Loucy (cell line): ENCODE results near the gene LHPP.

ENCODE experiments used
- H2AFZ ChIP-seq: fragments of 200-600 bp; sonication (generic); 2 replicates; pipeline ENCODE4 v1.6.0; 2016; ENCODE audit warnings: antibody characterized with exemption, mild to moderate bottlenecking, low read length, moderate library complexity
- H3F3A ChIP-seq: fragments of 200-600 bp; 2 replicates; pipeline ENCODE4 v1.6.0; 2016; ENCODE audit warnings: antibody characterized with exemption, low read depth, mild to moderate bottlenecking
- H3K27me3 ChIP-seq: fragments of 200-600 bp; sonication (generic); 2 replicates; pipeline ENCODE4 v1.6.1; 2014; ENCODE audit warnings: low read length, mild to moderate bottlenecking; ENCODE audit not compliant: insufficient read depth, poor library complexity, severe bottlenecking
- H3K36me3 ChIP-seq: fragments of 200-600 bp; sonication (generic); 2 replicates; pipeline ENCODE4 v1.6.1; 2016; ENCODE audit warnings: low read length; ENCODE audit not compliant: insufficient read depth
- H3K4me1 ChIP-seq: fragments of 200-600 bp; sonication (generic); 2 replicates; pipeline ENCODE4 v1.5.1; 2014; ENCODE audit warnings: low read length, mild to moderate bottlenecking; ENCODE audit not compliant: insufficient read depth, poor library complexity, severe bottlenecking
- H3K4me2 ChIP-seq: fragments of 200-600 bp; sonication (generic); 2 replicates; pipeline ENCODE4 v1.6.0; 2014; ENCODE audit warnings: antibody characterized with exemption, low read length, low read depth, mild to moderate bottlenecking; ENCODE audit not compliant: poor library complexity, severe bottlenecking
- H3K4me3 ChIP-seq: fragments of 200-600 bp; sonication (generic); 2 replicates; pipeline ENCODE4 v1.5.1; 2014; ENCODE audit warnings: low read length, mild to moderate bottlenecking, mixed read lengths; ENCODE audit not compliant: poor library complexity, severe bottlenecking
- H3K79me2 ChIP-seq: fragments of 200-600 bp; sonication (generic); 2 replicates; pipeline ENCODE4 v1.6.1; 2014; ENCODE audit warnings: low read length; ENCODE audit not compliant: insufficient read depth
- H3K9ac ChIP-seq: fragments of 200-600 bp; sonication (generic); 2 replicates; pipeline ENCODE4 v1.6.0; 2014; ENCODE audit warnings: mild to moderate bottlenecking, low read depth, low read length, moderate library complexity; ENCODE audit not compliant: poor library complexity, severe bottlenecking
- H3K9me2 ChIP-seq: fragments of 200-600 bp; sonication (generic); replicated peaks from 2 replicates; pipeline ENCODE4 v1.6.1; 2016; ENCODE audit warnings: low read depth, low read length, mixed read lengths
- H3K9me3 ChIP-seq: fragments of 200-600 bp; sonication (generic); 2 replicates; pipeline ENCODE4 v1.6.1; 2014; ENCODE audit warnings: mild to moderate bottlenecking, antibody characterized with exemption, low read length, low read depth; ENCODE audit not compliant: insufficient read depth
- H4K20me1 ChIP-seq: fragments of 200-600 bp; sonication (generic); 2 replicates; pipeline ENCODE4 v1.6.0; 2014; ENCODE audit warnings: antibody characterized with exemption, low read length, mild to moderate bottlenecking; ENCODE audit not compliant: insufficient read depth, poor library complexity, severe bottlenecking
- CTCF ChIP-seq: fragments of 200-600 bp; sonication (generic); conservative IDR thresholded peaks from 2 replicates; pipeline ENCODE4 v1.5.1; 2014; ENCODE audit warnings: mild to moderate bottlenecking, antibody characterized with exemption, low read length
- EZH2phosphoT487 ChIP-seq: fragments of 200-600 bp; IDR thresholded peaks from 2 replicates; pipeline ENCODE4 v1.6.1; 2018; ENCODE audit warnings: antibody characterized with exemption, mild to moderate bottlenecking, moderate library complexity, borderline replicate concordance

Gene LHPP

GRCh38 chr10:124624006-124624405 is 162.4 kb downstream of the LHPP start:
- H3K9me3 ChIP-seq = no peaks in the 10 kb centered on the region
- no peak overlapping the region for H3K4me2 ChIP-seq
- H3K27me3 ChIP-seq = no peaks in the 10 kb centered on the region
- TF ChIP-seq EZH2phosphoT487 = no peak
- no peak for TF ChIP-seq CTCF
- H3F3A ChIP-seq = no peaks in the 10 kb centered on the region
- H3K9ac ChIP-seq = no peak overlapping the region
- H3K4me1 ChIP-seq = peaks cover 3% of the 10 kb centered on the region
- no peak overlapping the region for H3K4me3 ChIP-seq
- no peak overlapping the region for H2AFZ ChIP-seq
- H3K36me3 ChIP-seq = peaks cover 25% of the 10 kb centered on the region; the same call in 1 of the 2 replicates
- H3K9me2 ChIP-seq = no peaks in the 10 kb centered on the region
- peaks cover 27% of the 10 kb centered on the region; the same call in 1 of the 2 replicates for H3K79me2 ChIP-seq
- H4K20me1 ChIP-seq = no peaks in the 10 kb centered on the region

- Histone ChIP-seq H3K9me2 (no peaks in the 10 kb centered on the region), H3K4me2 (no peak overlapping the region), H3K27me3 (no peaks in the 10 kb centered on the region), H3K36me3 (peaks cover 25% of the 10 kb centered on the region; the same call in 1 of the 2 replicates), H4K20me1 (no peaks in the 10 kb centered on the region), H3K4me3 (no peak overlapping the region), H3K9me3 (no peaks in the 10 kb centered on the region), H2AFZ (no peak overlapping the region), H3K4me1 (peaks cover 2% of the 10 kb centered on the region), H3F3A (no peaks in the 10 kb centered on the region), H3K79me2 (peaks cover 29% of the 10 kb centered on the region; the same call in 1 of the 2 replicates), H3K9ac (no peak overlapping the region)
- TF ChIP-seq EZH2phosphoT487 (no peak), CTCF (no peak)
Observed at GRCh38 chr10:124624466-124624865, 162.8 kb downstream of the LHPP start.

GRCh38 chr10:124624895-124625294 is 163.3 kb downstream of the LHPP start:
- H4K20me1 ChIP-seq = peaks cover 3% of the 10 kb centered on the region
- H3K4me1 ChIP-seq = peaks cover 6% of the 10 kb centered on the region
- no peak overlapping the region for H3K4me2 ChIP-seq
- peaks cover 25% of the 10 kb centered on the region; the same call in 1 of the 2 replicates for H3K36me3 ChIP-seq
- TF ChIP-seq EZH2phosphoT487 (no peak), CTCF (no peak)
- H3K27me3 ChIP-seq = no peaks in the 10 kb centered on the region
- H2AFZ ChIP-seq = no peak overlapping the region
- peaks cover 29% of the 10 kb centered on the region; the same call in 1 of the 2 replicates for H3K79me2 ChIP-seq
- no peak overlapping the region for H3K4me3 ChIP-seq
- H3K9ac ChIP-seq = no peak overlapping the region
- no peaks in the 10 kb centered on the region for H3F3A ChIP-seq
- H3K9me2 ChIP-seq = no peaks in the 10 kb centered on the region
- H3K9me3 ChIP-seq = no peaks in the 10 kb centered on the region
